HG03095 (cell line): ENCODE results near the gene C18orf54.
A peak's percentile ranks its signal among the peaks of the same experiment; 100 is the strongest.
"Not testable (repeated sequence)": the region's sequence is repeated elsewhere in the genome, so short reads cannot be mapped to it uniquely, and the experiment has no call there.

ENCODE experiments used
- ATAC-seq: cut with Tn5 transposase; IDR thresholded peaks from one replicate; pipeline ENCODE4 v1.9.1; 2021; ENCODE audit warnings: moderate library complexity; ENCODE audit not compliant: unreplicated experiment

C18orf54 gene

DNA sequence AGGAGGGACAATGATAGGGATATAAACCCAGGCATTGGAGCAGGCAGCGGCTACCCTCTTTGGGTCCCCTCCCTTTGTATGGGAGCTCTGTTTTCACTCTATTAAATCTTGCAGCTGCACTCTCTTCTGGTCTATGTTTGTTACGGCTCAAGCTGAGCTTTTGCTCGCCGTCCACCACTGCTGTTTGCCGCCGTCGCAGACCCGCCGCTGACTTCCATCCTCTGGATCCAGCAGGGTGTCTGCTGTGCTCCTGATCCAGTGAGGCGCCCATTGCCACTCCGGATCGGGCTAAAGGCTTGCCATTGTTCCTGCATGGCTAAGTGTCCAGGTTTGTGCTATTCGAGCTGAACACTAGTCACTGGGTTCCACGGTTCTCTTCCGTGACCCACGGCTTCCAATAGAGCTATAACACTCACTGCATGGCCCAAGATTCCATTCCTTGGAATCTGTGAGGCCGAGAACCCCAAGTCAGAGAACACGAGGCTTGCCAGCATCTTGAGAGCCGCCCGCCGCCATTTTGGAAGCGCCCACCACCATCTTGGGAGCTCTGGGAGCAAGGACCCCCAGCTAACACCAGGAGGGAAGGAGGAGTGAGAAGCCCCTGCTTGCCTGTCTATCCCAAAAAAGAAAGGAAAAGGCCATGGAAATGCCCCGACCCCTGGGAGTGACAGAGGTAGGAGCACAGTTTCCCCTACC is 29.2 kb downstream of the C18orf54 start:
- ATAC-seq = not testable (repeated sequence)

DNA sequence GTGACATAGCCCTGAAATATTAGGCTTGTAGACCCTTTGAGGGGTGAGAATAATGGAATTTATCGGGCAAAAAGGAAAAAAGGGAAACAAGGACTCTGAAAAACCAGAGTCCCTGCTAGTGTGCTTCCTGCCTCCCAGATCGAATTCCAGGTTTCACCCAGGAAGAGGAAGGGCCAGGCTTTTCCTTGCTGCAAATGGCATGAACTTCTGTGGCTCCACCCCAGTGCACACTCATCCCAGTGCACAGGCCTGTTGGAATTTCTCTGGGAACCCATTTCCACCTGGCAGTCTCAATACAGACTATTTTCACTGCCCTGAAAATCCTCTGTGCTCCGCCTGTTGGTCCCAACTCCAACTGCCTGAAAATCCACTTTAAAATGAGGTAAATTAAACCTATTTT is 29.9 kb downstream of the C18orf54 start:
- no peak for ATAC-seq

DNA sequence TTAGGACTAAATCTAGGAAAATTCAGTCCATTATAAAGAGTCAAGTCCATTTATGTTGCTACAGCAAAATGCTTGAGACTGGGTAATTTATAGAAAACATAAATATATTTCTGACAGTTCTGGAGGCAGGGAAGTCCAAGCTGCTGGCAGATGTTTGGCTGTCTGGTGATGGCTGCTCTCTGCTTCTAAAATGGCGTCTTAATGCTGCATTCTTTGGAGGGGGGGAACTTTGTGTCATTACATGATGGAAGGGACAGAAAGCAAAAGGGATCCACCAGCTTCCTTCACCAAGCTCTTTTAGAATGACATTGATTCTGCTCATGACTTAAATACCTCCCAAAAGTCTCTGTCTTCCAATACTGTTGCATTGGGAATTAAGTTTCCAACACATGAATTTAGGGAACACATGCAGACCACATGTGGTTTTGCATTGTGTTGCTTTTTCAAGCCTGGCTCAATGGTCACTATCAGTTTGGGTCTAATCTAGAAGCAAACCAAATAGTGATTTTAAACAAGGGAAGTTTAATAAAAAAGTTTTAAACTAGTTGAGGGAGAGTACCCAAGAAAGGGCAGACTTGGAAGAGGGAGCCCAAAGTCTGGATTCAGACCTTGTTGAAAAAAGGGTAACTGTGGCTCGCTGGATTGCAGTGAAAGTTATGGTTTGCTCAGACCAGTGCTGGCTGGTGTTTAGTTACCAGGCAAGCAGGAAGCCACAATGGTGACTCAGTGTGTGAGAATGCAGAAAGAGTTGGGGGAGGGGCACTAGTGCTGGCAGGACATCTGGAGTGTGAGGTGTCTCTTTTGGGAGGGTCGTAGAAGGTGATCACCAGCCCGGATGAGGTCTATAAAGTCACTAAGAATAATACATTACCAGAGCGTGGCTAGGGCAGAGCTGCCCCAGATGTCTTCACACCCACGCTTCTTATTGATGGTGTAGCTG is 30.8 kb downstream of the C18orf54 start:
- ATAC-seq = peak; percentile 74

DNA sequence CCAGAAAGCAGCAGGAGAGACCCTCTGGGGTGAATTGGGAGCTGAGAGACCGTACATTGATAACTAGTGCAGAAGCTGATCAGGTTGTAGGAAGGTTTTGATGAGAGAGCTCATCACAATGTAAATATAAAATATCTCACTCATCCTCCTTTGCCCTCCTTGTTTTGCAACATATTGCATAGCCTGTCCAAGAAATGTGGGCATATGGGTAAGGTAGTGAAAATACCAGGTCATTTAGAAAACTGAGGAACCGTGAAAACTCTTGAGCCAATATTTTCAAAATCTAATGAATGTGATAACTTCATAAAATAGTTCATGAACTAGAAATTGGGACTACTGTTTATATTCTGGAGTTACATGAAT is 31.4 kb downstream of the C18orf54 start:
- no peak for ATAC-seq

DNA sequence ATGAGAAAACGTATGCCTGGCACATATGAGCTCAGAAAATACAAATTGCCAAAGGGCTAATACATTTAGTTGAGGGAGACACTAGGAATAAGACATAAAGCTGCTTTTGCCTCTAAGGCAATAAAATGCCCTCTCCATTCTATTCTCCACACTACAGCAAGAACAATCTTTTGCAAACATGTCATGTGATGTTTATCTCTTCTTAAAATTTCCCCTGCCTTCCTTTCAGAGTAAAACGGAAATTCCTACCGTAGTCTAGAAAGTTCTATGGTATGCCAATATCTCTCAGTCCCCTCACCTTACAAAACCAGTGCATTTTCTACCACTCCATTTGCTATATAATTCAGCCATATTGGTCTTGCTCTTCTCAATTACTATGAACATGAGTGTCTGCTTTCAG is 33.1 kb downstream of the C18orf54 start:
- ATAC-seq = no peak

DNA sequence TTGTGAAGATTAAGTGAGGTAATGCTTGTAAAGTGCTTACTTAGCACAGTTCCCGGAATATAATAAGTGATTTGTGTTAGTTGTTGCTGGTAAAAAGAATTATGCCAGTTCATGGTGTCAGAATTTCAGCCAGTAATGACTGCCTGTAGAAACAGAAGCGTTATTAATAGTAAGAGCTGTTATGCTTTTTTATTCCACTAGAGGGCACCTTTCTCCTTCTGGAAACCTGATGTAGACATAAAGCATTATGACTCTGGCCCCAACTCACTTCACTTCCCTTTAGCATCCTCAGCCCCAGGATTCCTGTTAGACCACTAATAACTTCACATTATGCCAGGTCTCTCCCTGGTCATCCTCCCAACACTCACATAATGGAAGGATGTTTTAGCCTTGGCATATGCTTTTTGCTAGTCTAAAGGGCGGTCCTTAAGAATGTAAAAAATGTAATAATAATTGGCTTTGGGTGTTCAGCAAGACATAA is 34.9 kb downstream of the C18orf54 start:
- ATAC-seq = peak; percentile 75

DNA sequence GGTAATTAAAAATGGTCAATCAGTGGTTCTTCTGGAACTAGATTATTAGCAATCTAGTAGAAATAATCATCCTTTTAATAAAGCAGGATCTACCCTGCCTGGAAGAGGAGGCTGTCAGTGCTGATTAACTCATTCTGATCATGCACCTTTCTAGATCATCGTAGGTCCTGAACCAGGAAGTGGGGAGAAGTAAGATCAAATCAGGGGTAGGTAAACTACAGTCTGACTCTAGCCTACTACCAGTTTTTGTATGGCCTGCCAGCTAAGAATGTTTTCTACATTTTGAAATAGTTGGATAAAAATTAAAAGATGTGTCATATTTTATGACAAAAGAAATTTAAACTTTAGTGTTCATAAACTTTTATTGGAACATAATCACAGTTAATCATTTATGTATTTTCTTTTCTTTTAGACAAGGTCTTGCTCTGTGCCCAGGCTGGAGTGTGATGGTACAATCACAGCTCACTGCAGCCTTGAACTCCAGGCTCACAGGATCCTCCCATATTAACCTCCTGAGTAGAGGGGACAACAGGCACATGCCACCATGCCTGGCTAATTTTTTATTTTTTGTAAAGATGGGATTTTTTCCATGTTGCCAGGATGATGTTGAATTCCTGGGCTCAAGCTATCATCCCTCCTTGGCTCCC is 36.1 kb downstream of the C18orf54 start:
- ATAC-seq = no peak

DNA sequence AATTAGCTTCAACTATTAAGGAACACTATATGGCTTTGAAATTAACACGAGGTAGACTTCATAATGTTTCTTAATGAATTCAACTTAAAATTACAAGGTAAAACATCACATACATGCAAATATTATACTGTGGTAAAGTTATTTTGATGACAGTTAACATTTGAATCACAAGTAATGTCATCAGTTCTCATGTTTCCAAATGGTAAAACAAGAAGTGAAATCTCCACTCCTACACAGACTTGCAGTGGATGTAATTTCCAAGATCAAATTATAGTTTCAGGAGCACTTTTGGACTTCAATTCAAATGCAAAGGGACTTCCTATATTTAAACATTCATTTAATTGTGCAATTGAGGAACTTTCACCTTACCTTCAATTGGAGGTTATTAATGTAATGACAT is 39.1 kb downstream of the C18orf54 start:
- no peak for ATAC-seq

DNA sequence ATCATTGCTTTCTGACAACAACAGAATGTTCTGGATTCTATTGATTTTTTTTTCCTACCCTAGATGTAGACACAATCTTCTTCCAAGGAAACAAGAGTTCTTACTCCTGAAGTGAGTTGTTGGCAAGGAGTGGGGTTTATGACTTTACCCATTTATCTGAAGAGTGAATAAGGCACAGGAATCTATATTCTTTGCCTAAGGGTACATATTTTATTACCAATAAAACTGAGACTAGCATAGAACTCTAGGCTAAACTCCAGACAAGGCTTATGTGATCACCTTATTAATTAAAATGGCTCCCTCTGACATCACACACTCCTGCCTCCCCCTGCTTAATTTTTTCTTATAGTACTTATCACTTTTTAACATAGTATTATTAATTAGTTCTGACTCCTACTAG is 47.6 kb downstream of the C18orf54 start:
- ATAC-seq = no peak

DNA sequence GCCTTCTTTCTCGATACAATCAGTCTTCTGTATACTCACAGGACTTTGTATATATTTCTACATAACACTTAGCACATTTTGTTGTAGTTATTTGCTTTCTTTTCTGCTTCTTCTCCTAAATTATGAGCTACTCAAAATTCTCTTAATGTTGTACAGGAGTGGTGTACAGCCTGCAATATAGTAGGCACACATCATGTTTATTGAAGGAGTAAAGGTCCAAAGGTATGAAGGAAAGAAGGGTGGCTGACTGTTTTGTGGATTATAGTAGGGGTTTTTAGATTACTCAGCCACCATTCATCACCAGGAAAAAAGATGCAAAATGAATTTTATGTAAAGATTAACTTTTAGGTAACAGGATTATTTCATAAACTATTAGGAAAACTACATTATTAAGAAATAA is 54.1 kb downstream of the C18orf54 start:
- ATAC-seq = no peak

DNA sequence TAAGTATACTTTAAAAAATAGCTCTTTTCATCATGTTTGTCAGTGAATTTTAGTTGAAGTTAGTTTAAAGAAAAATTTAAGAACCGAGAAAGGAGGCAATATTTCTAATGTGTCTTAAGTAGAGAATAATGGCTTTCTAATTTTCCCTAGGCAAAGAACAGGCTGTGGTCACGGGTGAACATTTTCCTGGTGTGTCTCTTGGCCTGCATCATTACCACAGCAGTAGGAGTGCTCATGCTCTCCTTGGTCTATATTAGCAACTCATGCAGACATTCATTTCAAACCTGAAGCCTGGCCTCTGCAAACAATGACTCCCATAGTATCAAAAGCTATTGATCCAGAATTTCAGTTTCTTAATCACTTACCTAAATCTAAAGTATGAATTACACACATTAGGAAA is 57.4 kb downstream of the C18orf54 start:
- ATAC-seq = no peak

DNA sequence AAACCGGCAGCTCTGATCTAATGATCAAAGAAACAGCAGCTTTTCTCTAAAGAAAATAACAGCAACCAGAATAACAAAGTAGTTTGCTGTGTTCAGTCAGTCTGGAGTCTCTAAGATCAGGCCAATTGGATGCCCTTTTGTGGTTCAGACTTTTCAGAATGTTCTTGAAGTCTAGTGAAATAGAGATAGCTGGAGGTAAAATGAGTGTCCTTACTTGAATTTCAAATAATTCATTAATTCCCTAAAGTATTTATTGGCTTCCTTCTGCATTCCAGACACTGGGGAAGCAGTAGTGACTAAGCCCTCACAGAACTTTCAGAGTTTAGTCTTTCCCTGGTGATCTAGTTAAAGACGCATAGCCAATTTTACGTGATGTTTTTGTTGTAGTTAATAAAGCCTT is 58.7 kb downstream of the C18orf54 start:
- no peak for ATAC-seq

DNA sequence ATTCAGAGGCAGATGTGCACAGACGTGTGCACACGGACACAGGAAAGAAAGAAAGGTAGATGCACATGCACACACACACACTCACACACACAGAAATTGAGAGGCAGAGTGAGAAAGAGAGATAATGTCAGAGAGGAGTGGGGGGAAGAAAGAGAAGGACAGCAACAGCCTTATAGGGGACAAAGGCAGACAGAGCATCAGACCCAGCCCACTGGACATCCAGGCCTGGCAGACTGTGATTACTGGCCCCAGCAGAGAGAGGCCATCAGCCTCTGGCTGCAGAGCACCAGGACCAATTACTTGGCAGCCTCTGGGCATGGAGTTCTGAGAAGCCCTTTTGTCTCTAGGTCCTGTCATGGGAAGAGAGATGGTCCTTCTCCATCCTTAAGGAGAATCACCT is 66.1 kb downstream of the C18orf54 start:
- ATAC-seq = no peak

DNA sequence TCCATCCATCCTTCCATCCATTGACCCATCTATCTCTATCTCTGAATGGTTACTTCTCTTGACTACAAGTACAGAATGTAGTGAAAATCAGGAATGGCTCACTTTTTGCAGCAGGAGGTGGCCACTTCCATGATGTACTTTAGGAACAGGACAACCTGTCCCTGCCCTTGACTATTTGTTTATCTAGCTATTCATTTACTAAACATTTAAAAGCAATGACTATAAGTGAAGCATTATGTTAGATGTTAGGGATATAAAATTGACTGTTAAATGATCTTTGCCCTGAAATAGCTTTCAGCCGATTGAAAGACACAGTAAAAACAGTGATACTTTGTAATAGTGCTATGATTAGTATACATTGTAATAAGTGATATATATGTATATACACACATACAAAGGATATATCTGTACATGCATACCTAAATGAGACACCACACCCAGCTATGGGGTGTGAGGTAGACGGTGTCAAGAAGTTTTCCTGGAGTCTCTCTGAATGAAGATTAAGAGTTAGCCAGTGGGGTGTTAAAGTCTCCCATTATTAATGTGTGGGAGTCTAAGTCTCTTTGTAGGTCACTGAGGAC is 68.5 kb downstream of the C18orf54 start:
- no peak for ATAC-seq
